NCI-H2171 (cell line): ENCODE measurements around the gene MCC.

Experiments
- DNase-seq: peaks from one replicate; lab custom pipeline; 2025; lab: John Stamatoyannopoulos, UW

The MCC gene

GRCh38 chr5:113027431-113027830, 460.8 kb downstream of the MCC start:
- DNase-seq: no peak

- no peak for DNase-seq
These were observed 461.2 kb downstream of the MCC start for GRCh38 chr5:113027015-113027414.

DNA sequence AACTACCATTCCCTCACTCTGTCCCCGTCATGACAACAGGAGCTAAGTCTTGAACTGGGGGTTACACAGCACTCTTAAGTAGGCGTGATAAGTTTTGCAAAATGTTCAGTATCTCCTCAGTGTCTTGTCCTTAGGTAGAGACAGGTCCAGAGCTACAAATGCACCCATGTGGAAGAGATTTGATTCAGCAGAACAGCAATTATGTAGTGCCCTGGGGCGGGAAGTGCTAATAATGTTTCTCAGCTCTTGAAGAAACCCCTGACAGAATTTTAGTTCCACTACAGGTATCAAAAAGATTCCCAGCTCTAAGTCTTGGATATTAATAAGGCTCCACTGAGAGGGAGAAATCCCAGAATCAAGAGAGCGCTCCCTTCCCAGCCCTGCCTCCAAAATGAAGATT, 462.0 kb downstream of the MCC start:
- no peak for DNase-seq

GRCh38 chr5:113025596-113025995, 462.7 kb downstream of the MCC start:
- no peak for DNase-seq

DNA sequence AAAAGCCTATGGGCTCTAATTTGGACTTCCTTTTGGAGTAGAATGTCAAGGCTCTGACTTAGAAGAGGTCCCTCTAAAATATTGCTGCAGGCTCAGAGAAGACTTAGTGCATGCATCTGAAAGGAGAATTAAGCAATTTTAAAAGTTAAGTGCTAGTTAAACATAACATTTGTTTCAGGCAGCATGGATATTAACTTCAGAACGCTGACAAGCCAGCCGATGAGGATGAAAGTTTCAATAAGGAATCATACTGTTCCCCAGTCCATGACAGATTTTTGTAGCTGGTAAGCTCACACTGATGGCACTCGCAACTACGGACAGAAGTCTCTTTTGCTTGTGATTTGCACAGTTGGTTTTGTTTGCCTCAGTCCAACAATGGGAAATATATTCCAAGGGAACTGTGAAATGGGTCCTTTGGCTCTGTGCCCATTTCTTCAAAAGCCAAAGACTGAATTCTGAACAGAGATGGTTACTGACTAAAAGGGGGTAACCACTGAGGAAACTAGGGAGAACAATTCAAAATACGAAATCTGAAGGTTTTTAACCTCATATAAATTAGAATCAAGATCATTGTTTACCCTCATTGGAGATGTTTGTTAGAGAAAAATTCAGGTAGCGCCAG, 464.1 kb downstream of the MCC start:
- no peak for DNase-seq

DNA sequence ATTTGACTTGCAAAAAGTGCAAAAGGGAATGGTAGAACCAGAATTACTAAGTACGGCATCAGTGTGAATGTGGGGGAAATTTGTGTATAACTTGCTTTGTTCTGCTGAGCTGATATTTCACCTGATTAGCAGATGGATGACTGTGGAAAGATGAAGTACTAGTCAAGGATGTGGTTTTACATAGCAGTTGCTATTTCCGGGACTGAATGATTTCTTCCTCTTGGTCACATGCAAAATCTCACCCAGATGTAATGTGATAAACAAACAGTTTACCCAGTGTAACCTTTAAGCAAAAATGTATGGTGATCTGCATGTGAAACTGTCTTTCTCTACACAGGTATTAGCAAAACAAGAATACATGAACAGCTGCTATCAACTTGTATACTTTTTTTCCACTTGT, 465.6 kb downstream of the MCC start:
- no peak for DNase-seq

DNA sequence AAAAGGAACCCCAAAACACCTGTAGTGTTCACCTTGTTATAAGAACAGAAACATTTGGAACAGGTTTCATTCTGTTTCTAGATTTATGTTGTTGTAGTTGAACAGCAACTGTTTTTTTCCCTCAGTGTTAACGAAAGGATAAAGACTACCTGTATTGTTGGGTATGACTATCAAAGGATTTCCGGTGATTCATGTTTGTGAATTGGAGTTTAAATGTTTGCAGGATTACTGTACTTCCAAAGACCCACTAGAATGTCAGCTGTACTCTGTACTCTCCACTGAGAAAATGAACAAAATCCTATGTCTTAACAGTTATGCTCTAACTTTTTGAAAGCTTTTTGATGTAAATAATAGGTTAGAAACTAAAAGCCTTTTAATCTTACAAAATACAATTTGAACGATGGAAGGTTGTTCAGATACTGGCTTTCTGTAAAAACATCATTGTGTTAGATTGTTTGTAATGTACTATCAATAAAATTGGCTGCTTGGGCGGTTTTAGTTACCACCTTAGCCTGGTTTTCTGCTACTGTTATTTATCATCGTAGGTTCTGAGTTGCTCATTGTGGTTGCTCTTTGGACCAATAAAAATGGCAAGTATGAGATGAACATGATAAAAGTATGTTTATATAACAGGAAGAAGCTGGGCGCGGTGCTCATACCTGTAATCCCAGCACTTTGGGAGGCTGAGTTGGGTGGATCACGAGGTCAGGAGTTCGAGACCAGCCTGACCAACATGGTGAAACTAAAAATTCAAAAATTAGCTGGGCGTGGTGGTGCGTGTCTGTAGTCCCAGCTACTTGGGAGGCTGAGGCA, 467.6 kb downstream of the MCC start:
- no peak for DNase-seq

DNA sequence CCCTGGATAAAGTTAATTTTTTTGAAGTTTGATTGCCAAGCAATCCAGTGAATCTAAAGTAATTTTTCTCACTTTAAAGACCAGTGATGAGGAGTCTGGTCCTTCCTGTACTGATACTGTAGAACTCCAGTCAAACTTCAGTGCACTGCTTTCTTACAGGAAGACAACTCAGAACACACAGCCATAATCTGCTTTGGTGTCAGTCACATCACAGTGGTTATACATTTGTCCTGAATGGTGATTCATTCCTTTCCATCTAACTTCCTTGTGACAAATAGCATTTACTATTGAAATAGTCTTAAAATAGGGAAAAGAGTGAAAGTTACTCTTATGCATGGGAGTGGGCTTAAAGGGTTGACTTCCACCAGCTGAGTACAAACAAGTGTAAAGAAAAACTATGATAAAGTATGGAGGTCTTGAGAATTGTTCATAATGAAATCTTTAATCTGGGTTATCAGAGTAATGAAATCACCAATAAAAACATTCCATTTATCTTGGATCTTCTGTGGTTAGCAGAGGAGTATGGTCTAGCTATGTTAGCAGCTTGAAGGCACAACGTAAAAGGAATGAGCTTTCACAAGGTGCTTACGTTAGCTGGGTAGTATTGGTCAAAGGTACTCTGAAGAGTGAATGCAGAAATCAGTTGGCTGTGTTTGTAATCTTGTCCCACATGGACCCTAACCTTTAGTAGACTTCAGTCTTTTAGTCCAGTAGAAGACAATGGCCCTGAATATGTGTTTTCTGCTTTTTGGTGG, 470.2 kb downstream of the MCC start:
- no peak for DNase-seq

DNA sequence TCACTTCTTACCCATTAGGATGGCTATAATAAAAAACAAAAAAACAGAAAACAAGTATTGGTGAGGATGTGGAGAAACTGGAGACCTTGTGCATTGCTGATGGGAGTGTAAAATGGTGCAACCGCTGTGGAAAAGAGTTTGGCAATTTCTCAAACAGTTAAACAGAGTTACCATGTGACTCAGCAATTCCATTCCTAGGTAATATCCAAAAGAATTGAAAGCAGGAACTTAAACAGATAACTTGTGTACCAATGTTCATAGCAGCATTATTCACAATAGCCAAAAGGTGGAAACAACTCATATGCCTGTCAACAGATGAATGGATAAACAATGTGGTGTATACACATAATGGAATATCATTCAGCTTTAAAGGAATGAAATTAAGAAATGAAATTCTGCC, 482.8 kb downstream of the MCC start:
- DNase-seq: no peak

- no peak for DNase-seq
These were observed 484.5 kb downstream of the MCC start for GRCh38 chr5:113003763-113004162.

- no peak for DNase-seq
These were observed 485.8 kb downstream of the MCC start for GRCh38 chr5:113002423-113002822.

GRCh38 chr5:113000466-113000865, 487.8 kb downstream of the MCC start:
- no peak for DNase-seq

GRCh38 chr5:112998296-112998695, 490.0 kb downstream of the MCC start:
- DNase-seq: no peak

DNA sequence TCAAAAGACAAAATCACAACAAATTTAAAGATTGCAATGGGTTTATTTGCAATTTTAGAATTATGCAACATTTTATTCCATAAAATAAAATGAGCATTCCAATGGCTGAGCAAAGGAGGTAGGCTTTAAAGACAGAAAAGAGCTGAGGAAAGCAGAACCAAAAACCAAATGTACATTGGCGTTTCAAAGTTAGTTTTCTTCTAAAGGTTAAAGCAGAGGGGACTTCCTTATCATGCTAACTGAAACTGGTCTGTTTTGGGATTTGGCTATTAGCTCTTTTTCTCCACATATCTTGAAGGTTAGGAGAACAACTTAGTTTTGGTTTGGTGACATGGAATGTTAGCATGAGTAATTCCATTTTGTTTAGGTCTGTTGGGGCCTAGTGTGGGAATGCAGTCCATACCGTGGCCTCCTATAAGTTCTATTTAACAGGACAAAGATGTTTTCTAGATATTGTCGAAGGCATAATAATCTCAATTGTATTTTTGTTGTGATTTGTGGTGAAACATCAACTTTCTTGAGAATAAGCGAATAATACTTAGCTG, 491.4 kb downstream of the MCC start:
- no peak for DNase-seq

GRCh38 chr5:112995764-112996618, 492.3 kb downstream of the MCC start:
- DNase-seq: peak; percentile 27

GRCh38 chr5:112986224-112986623, 502.0 kb downstream of the MCC start:
- DNase-seq: no peak

DNA sequence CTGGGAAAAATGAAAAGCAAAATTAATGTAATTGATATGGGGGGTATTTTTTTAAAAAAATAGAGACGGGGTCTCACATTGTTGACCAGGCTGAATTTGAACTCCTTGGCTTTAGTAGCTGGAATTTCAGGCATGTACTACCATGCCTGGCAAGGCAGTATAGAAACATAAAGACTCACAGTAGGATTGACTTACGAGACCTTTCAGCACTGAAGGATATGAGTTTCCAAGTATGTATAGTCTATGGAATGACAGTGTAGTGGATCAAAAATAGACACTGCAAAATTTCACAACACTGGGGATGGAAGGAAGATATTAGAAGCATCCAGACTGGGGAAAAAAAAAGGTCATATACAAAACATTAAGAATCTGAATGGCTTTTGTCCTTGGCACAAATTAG, 504.9 kb downstream of the MCC start:
- DNase-seq: no peak

- no peak for DNase-seq
These were observed 508.5 kb downstream of the MCC start for GRCh38 chr5:112979723-112980122.

DNA sequence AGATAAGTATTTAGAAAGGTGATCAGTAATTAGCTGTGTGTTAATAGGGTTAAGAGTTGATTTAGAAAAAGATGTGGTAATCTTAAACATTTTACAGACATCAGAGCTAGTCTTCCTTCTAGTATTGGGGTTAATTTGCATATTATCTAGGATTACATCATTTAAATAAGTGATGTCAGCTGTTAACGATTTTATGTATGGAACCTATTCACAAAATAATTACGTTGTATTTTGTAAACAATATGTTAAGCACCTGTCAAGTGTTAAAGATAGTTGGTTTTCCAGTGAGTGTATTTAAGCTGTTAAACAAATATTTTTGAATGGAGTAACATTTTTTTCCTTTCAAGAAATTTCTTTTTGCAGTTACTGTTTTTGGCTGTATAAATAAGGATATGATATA, 509.4 kb downstream of the MCC start:
- no peak for DNase-seq

- DNase-seq: no peak
These were observed 510.8 kb downstream of the MCC start for GRCh38 chr5:112977440-112977861.

DNA sequence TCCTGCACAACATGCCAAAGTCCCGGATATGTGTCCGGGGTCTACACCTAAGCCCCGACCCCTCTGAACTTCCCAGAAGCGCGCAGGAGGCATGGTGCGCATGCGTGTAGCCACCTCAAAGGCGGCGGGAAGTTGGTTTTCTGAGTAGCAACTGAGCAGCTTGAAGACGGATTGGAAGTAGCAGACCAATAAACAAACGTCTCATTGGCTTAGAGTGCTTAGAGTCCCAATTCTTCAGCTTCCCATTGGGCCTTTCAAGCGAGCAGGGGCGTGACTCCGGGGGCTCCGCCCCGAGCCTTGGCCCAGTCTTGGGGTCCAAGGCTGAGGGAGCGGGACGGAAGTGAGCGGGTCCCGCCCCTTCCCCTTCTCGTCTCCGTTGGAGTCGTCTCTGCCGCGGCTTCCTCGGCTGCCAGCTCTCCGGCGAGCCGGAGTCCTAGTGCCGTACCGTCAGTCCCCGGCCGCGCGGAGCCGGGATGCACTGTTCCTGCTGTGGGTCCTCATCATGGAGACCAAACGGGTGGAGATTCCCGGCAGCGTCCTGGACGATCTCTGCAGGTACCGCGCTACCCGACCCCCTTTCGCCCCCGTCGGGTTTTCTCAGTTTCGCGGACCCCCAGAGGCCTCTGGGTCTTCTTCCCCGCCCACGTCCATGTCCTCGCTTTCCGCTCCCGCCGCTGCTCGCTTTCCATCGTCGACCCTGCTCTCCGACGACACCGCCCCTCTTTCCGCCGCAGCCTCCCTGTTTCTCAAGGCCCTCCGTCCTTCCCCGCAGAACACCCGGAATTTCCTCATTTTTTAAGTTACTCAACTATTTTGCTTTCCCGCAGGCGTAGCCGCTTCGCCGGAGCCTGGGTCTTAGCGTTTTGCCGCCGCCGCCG, 511.6 kb downstream of the MCC start, which contains the start of gene DCP2:
TSS of gene DCP2 (plus strand) at position 367 of the 878 bp plus-strand sequence. CDS start at position 503, 136 bp downstream.
- DNase-seq: peak; percentile 87
